SK-N-SH treated with all-trans-retinoic acid at 6 μM for 48 hours (cell line): ENCODE data around the gene JPH3.

Experiments
- BACH2 ChIP-seq: fragments of 250-450 bp; sonication (Bioruptor Pico); IDR thresholded peaks from 2 replicates; pipeline ENCODE4 v1.9.0; 2021; ENCODE audit warnings: mild to moderate bottlenecking, borderline replicate concordance
- CREB5 ChIP-seq: fragments of 250-450 bp; sonication (Bioruptor Pico); IDR thresholded peaks from 2 replicates; pipeline ENCODE4 v1.5.1; 2020; ENCODE audit warnings: low read depth, mild to moderate bottlenecking, moderate library complexity
- CSDC2 ChIP-seq: fragments of 250-450 bp; sonication (Bioruptor Pico); IDR thresholded peaks from 2 replicates; pipeline ENCODE4 v1.5.0; 2020; ENCODE audit warnings: mild to moderate bottlenecking, moderate library complexity
- OSR1 ChIP-seq: fragments of 250-450 bp; sonication (Bioruptor Pico); IDR thresholded peaks from 2 replicates; pipeline ENCODE4 v1.8.0; 2022; ENCODE audit warnings: moderate library complexity, mild to moderate bottlenecking, inconsistent platforms
- TOX ChIP-seq: fragments of 250-450 bp; sonication (Bioruptor Pico); IDR thresholded peaks from 2 replicates; pipeline ENCODE4 v1.8.0; 2021; ENCODE audit warnings: mild to moderate bottlenecking, moderate library complexity, borderline replicate concordance
- TSHZ2 ChIP-seq: fragments of 250-450 bp; sonication (Bioruptor Pico); IDR thresholded peaks from 2 replicates; pipeline ENCODE4 v1.5.0; 2020; ENCODE audit warnings: mild to moderate bottlenecking, moderate library complexity
- ZC3H10 ChIP-seq: fragments of 250-450 bp; sonication (Bioruptor Pico); IDR thresholded peaks from 2 replicates; pipeline ENCODE4 v1.5.1; 2021; ENCODE audit warnings: mild to moderate bottlenecking, moderate library complexity
- ZFP30 ChIP-seq: fragments of 450-650 bp; formaldehyde crosslinking; IDR thresholded peaks from 2 replicates; pipeline ENCODE4 v1.5.0; 2022; ENCODE audit warnings: mild to moderate bottlenecking, moderate library complexity
- ZNF8 ChIP-seq: fragments of 450-650 bp; formaldehyde crosslinking; IDR thresholded peaks from 2 replicates; pipeline ENCODE4 v1.5.0; 2020; ENCODE audit warnings: mild to moderate bottlenecking, moderate library complexity
- TF ChIP-seq, protein P1 (sequence below): fragments of 250-450 bp; sonication (Bioruptor Pico); IDR thresholded peaks from 2 replicates; pipeline ENCODE4 v1.8.0; 2020; ENCODE audit warnings: mild to moderate bottlenecking, moderate library complexity, borderline replicate concordance

DNA sequence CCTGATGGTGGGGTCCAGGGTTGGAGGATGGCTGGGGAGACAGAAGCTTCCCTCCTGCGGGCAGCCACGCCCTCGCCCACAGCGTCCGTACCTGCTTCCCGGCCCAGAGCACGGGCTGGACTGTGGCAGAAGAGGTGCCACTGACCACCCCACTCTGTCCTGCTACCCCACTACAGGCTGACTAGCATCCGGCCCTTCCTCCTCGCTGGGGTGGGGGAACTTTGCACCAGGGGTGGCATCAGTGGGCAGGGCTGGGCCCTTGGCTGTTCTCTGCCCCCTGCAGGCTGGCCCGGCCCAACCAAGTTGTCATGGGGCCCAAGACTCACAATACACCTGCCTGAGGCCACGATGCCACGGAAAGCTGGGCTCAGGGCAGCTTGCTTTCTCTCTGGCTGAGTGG, 90.4 kb downstream of the JPH3 start:
- TF ChIP-seq ZFP30 (CRISPR knock-in tag) (no peak), CREB5 (no peak), BACH2 (CRISPR knock-in tag) (no peak), TOX (CRISPR knock-in tag) (no peak), TSHZ2 (CRISPR knock-in tag) (no peak), ZC3H10 (CRISPR knock-in tag) (no peak), CSDC2 (no peak), OSR1 (no peak), ZNF8 (no peak)
- TF ChIP-seq, protein P1, sequence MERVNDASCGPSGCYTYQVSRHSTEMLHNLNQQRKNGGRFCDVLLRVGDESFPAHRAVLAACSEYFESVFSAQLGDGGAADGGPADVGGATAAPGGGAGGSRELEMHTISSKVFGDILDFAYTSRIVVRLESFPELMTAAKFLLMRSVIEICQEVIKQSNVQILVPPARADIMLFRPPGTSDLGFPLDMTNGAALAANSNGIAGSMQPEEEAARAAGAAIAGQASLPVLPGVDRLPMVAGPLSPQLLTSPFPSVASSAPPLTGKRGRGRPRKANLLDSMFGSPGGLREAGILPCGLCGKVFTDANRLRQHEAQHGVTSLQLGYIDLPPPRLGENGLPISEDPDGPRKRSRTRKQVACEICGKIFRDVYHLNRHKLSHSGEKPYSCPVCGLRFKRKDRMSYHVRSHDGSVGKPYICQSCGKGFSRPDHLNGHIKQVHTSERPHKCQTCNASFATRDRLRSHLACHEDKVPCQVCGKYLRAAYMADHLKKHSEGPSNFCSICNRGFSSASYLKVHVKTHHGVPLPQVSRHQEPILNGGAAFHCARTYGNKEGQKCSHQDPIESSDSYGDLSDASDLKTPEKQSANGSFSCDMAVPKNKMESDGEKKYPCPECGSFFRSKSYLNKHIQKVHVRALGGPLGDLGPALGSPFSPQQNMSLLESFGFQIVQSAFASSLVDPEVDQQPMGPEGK (CRISPR knock-in tag) = no peak
